ENCODE data around the gene TMEM132D. TPM values are rescaled to one million over a fixed set of nuclear protein-coding genes. Genes with fewer than 3 reads are reported as not detected.

The TMEM132D gene
- total RNA-seq, 2 donors from 2014 or later, result under 0.01 to 0.26 TPM

GRCh38 chr12:129466499-129466898 is 437.3 kb downstream of the TMEM132D start:
- no peaks in the 10 kb centered on the region for H3K27me3 ChIP-seq
- H3K4me1 ChIP-seq, result no peaks in the 10 kb centered on the region
- no peak overlapping the region for H3K27ac ChIP-seq
- ATAC-seq, result no peak
- H3K4me3 ChIP-seq, result no peak overlapping the region
- no peaks in the 10 kb centered on the region for H3K36me3 ChIP-seq (replicated peaks in 1 of 2; ENCODE audit: insufficient read depth in 1 of 2, low read depth in 2 of 2)
- no peaks in the 10 kb centered on the region for H3K9me3 ChIP-seq
- no peak for DNase-seq
- WGBS, 2 donors, result 42 to 52% methylated on average over 3 of the region's 3 CpGs
- no peak for TF ChIP-seq POLR2A (IDR thresholded peaks at IDR 0.05)
- TF ChIP-seq CTCF (IDR thresholded peaks at IDR 0.05), result no peak
- intact Hi-C loops (cut with DNase I), result no loop called here

- no peak for ATAC-seq
- 48 to 57% methylated on average over 5 of the region's 5 CpGs for WGBS, 2 donors
Observed at GRCh38 chr12:129459886-129460285, 443.9 kb downstream of the TMEM132D start.

GRCh38 chr12:129446696-129447095 is 457.1 kb downstream of the TMEM132D start:
- H3K27me3 ChIP-seq, result no peaks in the 10 kb centered on the region
- H3K36me3 ChIP-seq (replicated peaks in 1 of 2; ENCODE audit: insufficient read depth in 1 of 2, low read depth in 2 of 2), result no peaks in the 10 kb centered on the region
- H3K9me3 ChIP-seq, result no peaks in the 10 kb centered on the region
- WGBS, 2 donors, result 43 to 49% methylated on average over 6 of the region's 6 CpGs
- intact Hi-C loops (cut with DNase I), result no loop called here
- no peak for DNase-seq
- H3K4me1 ChIP-seq, result no peaks in the 10 kb centered on the region
- ATAC-seq, result no peak
- H3K4me3 ChIP-seq, result no peak overlapping the region
- TF ChIP-seq POLR2A (IDR thresholded peaks at IDR 0.05), result no peak
- no peak overlapping the region for H3K27ac ChIP-seq

More at GRCh38 chr12:129459886-129460285, 443.9 kb downstream of the TMEM132D start:
- intact Hi-C loops (cut with DNase I), result no loop called here
- Histone ChIP-seq H3K9me3 (no peaks in the 10 kb centered on the region), H3K27me3 (no peaks in the 10 kb centered on the region), H3K4me1 (no peaks in the 10 kb centered on the region), H3K4me3 (no peak overlapping the region), H3K27ac (no peak overlapping the region), H3K36me3 (replicated peaks in 1 of 2; ENCODE audit: insufficient read depth in 1 of 2, low read depth in 2 of 2) (no peaks in the 10 kb centered on the region)
- DNase-seq, result no peak
- no peak for TF ChIP-seq CTCF (IDR thresholded peaks at IDR 0.05)
- no peak for TF ChIP-seq POLR2A (IDR thresholded peaks at IDR 0.05)

GRCh38 chr12:129440278-129440677 is 463.5 kb downstream of the TMEM132D start:
- no peak for ATAC-seq

GRCh38 chr12:129434790-129435189 is 469.0 kb downstream of the TMEM132D start:
- H3K4me3 ChIP-seq, result no peak overlapping the region
- ATAC-seq, result no peak
- H3K4me1 ChIP-seq, result no peaks in the 10 kb centered on the region
- TF ChIP-seq POLR2A (IDR thresholded peaks at IDR 0.05) (no peak), CTCF (IDR thresholded peaks at IDR 0.05) (no peak)
- H3K36me3 ChIP-seq (replicated peaks in 1 of 2; ENCODE audit: insufficient read depth in 1 of 2, low read depth in 2 of 2), result no peaks in the 10 kb centered on the region
- no peaks in the 10 kb centered on the region for H3K27me3 ChIP-seq
- no peaks in the 10 kb centered on the region for H3K9me3 ChIP-seq
- H3K27ac ChIP-seq, result no peak overlapping the region
- WGBS, 2 donors, result 90 to 98% methylated on average over 3 of the region's 3 CpGs
- no peak for DNase-seq
- intact Hi-C loops (cut with DNase I), result no loop called here

More at GRCh38 chr12:129440278-129440677, 463.5 kb downstream of the TMEM132D start:
- Histone ChIP-seq H3K4me3 (no peak overlapping the region), H3K27me3 (no peaks in the 10 kb centered on the region), H3K36me3 (replicated peaks in 1 of 2; ENCODE audit: insufficient read depth in 1 of 2, low read depth in 2 of 2) (no peaks in the 10 kb centered on the region), H3K4me1 (no peaks in the 10 kb centered on the region), H3K27ac (no peak overlapping the region), H3K9me3 (no peaks in the 10 kb centered on the region)
- WGBS, 2 donors, result 56 to 72% methylated on average over 4 of the region's 4 CpGs
- TF ChIP-seq POLR2A (IDR thresholded peaks at IDR 0.05) (no peak), CTCF (IDR thresholded peaks at IDR 0.05) (no peak)
- DNase-seq, result no peak
- intact Hi-C loops (cut with DNase I), result no loop called here

Measured in body of pancreas (tissue), 4 donors.